GM21381 (cell line): ENCODE results near the gene EIF1AD.

ENCODE experiments used
- ATAC-seq: cut with Tn5 transposase; IDR thresholded peaks from one replicate; pipeline ENCODE4 v1.9.1; 2021; ENCODE audit warnings: mild to moderate bottlenecking, moderate library complexity; ENCODE audit not compliant: unreplicated experiment

The EIF1AD gene

GRCh38 chr11:66006134-66006890 lies 4.4 kb upstream of the EIF1AD start:
- ATAC-seq: no peak

- ATAC-seq: no peak
Measured at GRCh38 chr11:66004186-66004585, 2.2 kb upstream of the EIF1AD start.

- no peak for ATAC-seq
Measured at GRCh38 chr11:66003291-66003690, 1.3 kb upstream of the EIF1AD start.

- peak; percentile 58 for ATAC-seq
Measured at GRCh38 chr11:66002648-66003225, 780 bp upstream of the EIF1AD start.

GRCh38 chr11:65997286-65997685 lies 4.7 kb downstream of the EIF1AD start:
- ATAC-seq: no peak

GRCh38 chr11:65992056-65992455 lies 9.9 kb downstream of the EIF1AD start:
- ATAC-seq: no peak

GRCh38 chr11:65988791-65989592 lies 13.0 kb downstream of the EIF1AD start:
- peak; percentile 89 for ATAC-seq

- ATAC-seq: no peak
Measured at GRCh38 chr11:65987336-65987735, 14.6 kb downstream of the EIF1AD start.

- ATAC-seq: no peak
Measured at GRCh38 chr11:65983589-65983987, 18.4 kb downstream of the EIF1AD start.

- no peak for ATAC-seq
Measured at GRCh38 chr11:65982824-65983588, 19.0 kb downstream of the EIF1AD start.

- no peak for ATAC-seq
Measured at GRCh38 chr11:65981972-65982823, 19.8 kb downstream of the EIF1AD start.

- ATAC-seq: no peak
Measured at GRCh38 chr11:65981101-65981740, 20.7 kb downstream of the EIF1AD start.

- ATAC-seq: no peak
Measured at GRCh38 chr11:65979261-65979759, 22.6 kb downstream of the EIF1AD start.

- no peak for ATAC-seq
Measured at GRCh38 chr11:65978391-65979238, 23.3 kb downstream of the EIF1AD start.

GRCh38 chr11:65977621-65978390 lies 24.2 kb downstream of the EIF1AD start:
- no peak for ATAC-seq

- ATAC-seq: no peak
Measured at GRCh38 chr11:65976216-65977176, 25.5 kb downstream of the EIF1AD start.

GRCh38 chr11:65975771-65976170 lies 26.2 kb downstream of the EIF1AD start:
- ATAC-seq: no peak
